ENCODE measurements around the gene GIMAP8. TPM values are rescaled to one million over a fixed set of nuclear protein-coding genes. Genes with fewer than 3 reads are reported as not detected.

The GIMAP8 gene
- total RNA-seq (1 to 10 TPM; 4.7 to 8.8 TPM), polyA plus RNA-seq (ENCODE audit: insufficient read length in 2 of 2) (1 to 10 TPM; 3.9 to 4.2 TPM)
- long read RNA-seq, donor 1, full-length matches to known transcripts, result 2 of 2 reads
- long read RNA-seq, donor 1, partial matches to known transcripts, result 0 of 2 reads
- long read RNA-seq, donor 1, other reads (novel, unspliced or antisense), result 0 of 2 reads
- long read RNA-seq, donor 2, result 0 reads
- long read RNA-seq, donor 3, result 0 reads
- long read RNA-seq, donor 4, full-length matches to known transcripts, result 1 of 1 reads
- long read RNA-seq, donor 4, partial matches to known transcripts, result 0 of 1 reads
- long read RNA-seq, donor 4, other reads (novel, unspliced or antisense), result 0 of 1 reads

GRCh38 chr7:150450491-150451001 is at the start of gene GIMAP8:
Gene GIMAP8, plus strand, starts transcription at chr7:150450630. Its CDS starts 16,069 bp downstream, at chr7:150466699.
- Histone ChIP-seq H3K4me3 (ENCODE audit: low read depth, low read length) (peak within 1 kb of the TSS; percentile 24), H3K27me3 (ENCODE audit: control insufficient read depth, insufficient read depth, low read length) (no peaks in the 10 kb centered on the region), H3K36me3 (ENCODE audit: control insufficient read depth, insufficient read depth, low read length) (no peaks in the 10 kb centered on the region), H3K9me3 (ENCODE audit: control insufficient read depth, insufficient read depth, low read length) (no peaks in the 10 kb centered on the region), H3K4me1 (ENCODE audit: control insufficient read depth, insufficient read depth, low read length) (peaks cover 13% of the 10 kb centered on the region), H3K27ac (ENCODE audit: low read depth, low read length) (peak within 1 kb of the TSS; percentile 19)
- no peak for DNase-seq (ENCODE audit: low read depth in 4 of 6, low spot score in 6 of 6)
- WGBS (ENCODE audit: insufficient coverage), result 71% methylated on average over 21 of the region's 22 CpGs

DNA sequence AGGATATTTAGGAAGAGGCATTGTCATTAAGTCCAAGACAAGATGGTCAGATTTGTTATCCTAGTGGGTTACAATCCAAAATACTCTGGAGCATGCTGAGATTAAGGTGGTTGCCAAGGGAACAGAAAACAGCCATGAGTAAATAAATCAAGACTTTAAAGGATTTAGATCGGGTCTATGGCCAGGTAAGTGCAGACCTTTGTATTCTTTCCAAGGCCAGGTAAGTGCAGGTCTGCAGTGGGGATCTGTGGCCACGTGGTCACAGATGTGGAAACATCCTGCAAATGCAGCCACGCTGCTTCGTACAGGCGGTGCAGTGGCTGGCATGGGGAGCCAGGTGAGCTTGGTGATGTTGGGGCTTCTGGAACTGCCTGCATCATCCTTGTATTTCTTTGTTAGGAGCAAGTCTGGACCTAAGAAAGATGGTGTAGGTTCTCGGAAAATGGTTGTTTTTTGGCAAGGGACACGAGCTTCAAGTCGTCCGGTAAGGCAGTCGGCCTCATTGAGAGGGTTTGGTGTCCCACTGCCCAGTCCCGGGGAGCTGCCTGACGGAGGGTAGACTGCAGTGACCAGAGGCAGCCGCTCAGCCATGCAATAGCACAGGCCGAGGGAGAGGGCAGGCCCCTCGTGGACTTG is 49.5 kb upstream of the GIMAP8 start:
- Histone ChIP-seq H3K27me3 (ENCODE audit: control insufficient read depth, insufficient read depth, low read length) (no peaks in the 10 kb centered on the region), H3K36me3 (ENCODE audit: control insufficient read depth, insufficient read depth, low read length) (peaks cover 43% of the 10 kb centered on the region), H3K4me3 (ENCODE audit: low read depth, low read length) (no peak overlapping the region), H3K9me3 (ENCODE audit: control insufficient read depth, insufficient read depth, low read length) (no peaks in the 10 kb centered on the region), H3K4me1 (ENCODE audit: control insufficient read depth, insufficient read depth, low read length) (peaks cover 53% of the 10 kb centered on the region), H3K27ac (ENCODE audit: low read depth, low read length) (no peak overlapping the region)
- 81% methylated on average over 14 of the region's 15 CpGs for WGBS (ENCODE audit: insufficient coverage)
- DNase-seq (ENCODE audit: low read depth in 4 of 6, low spot score in 6 of 6), result no peak

DNA sequence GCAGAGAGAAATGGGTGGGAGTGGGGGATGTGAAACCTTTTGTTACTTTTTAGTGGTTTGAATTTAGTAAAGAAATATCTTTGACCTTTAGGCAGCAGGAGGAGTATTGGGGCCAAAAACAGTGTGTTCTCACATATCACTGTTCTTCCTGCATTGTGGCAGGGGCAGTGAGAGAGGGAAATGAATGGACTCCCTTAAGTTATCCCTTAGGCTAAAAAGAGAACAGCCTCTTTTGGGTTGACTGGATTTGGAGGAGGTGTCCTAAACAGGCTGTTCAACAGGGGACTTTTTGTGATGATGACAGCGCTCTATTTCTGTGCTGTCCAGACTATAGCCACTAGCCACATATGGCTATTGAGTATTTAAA is 49.0 kb upstream of the GIMAP8 start:
- no peaks in the 10 kb centered on the region for H3K27me3 ChIP-seq (ENCODE audit: control insufficient read depth, insufficient read depth, low read length)
- H3K9me3 ChIP-seq (ENCODE audit: control insufficient read depth, insufficient read depth, low read length), result no peaks in the 10 kb centered on the region
- no CpG with 5 or more reads among the region's 1 CpG for WGBS (ENCODE audit: insufficient coverage)
- no peak for DNase-seq (ENCODE audit: low read depth in 4 of 6, low spot score in 6 of 6)
- no peak overlapping the region for H3K4me3 ChIP-seq (ENCODE audit: low read depth, low read length)
- peaks cover 55% of the 10 kb centered on the region for H3K4me1 ChIP-seq (ENCODE audit: control insufficient read depth, insufficient read depth, low read length)
- H3K27ac ChIP-seq (ENCODE audit: low read depth, low read length), result no peak overlapping the region
- H3K36me3 ChIP-seq (ENCODE audit: control insufficient read depth, insufficient read depth, low read length), result peaks cover 38% of the 10 kb centered on the region

GRCh38 chr7:150401861-150402631 is 48.4 kb upstream of the GIMAP8 start:
- Histone ChIP-seq H3K9me3 (ENCODE audit: control insufficient read depth, insufficient read depth, low read length) (no peaks in the 10 kb centered on the region), H3K27me3 (ENCODE audit: control insufficient read depth, insufficient read depth, low read length) (no peaks in the 10 kb centered on the region), H3K4me1 (ENCODE audit: control insufficient read depth, insufficient read depth, low read length) (peaks cover 60% of the 10 kb centered on the region), H3K4me3 (ENCODE audit: low read depth, low read length) (no peak overlapping the region), H3K36me3 (ENCODE audit: control insufficient read depth, insufficient read depth, low read length) (peaks cover 33% of the 10 kb centered on the region), H3K27ac (ENCODE audit: low read depth, low read length) (peak overlapping the region; percentile 6)
- DNase-seq (ENCODE audit: low read depth in 4 of 6, low spot score in 6 of 6), result peak in 1 of 6 donors; percentile 57
- WGBS (ENCODE audit: insufficient coverage), result 46% methylated on average over 4 of the region's 7 CpGs

DNA sequence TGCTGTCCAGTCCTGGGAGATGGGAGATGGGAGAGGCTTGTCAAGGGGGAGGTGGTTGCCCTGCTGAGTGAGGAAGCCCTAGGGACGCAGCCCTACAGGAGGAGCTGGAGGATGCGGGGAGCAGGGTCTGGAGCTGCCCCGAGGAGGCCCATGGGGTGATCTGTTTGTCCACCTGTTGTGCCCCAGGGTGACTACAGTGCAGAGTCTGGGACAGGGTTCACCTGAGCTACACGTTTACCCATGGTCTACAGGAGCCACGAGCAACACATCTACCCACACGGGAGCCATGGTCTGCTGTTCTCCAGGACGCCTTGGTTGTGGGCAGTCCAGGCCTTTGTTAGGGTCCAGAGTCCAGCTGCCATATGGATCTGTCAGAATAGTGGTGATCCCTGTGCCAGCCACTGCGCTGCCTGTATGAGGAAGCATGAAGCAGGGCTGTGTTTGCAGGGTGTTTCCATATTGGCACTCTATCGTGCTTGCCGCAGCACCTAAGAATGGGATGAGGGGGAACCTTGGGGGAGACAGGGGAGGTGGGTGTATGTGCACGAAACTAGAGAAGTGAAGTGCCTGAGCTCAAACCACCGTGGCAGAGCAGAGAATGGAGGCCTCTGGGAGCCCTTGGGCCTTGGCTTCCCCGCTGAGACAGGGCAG is 47.6 kb upstream of the GIMAP8 start:
- Histone ChIP-seq H3K27me3 (ENCODE audit: control insufficient read depth, insufficient read depth, low read length) (no peaks in the 10 kb centered on the region), H3K36me3 (ENCODE audit: control insufficient read depth, insufficient read depth, low read length) (peaks cover 30% of the 10 kb centered on the region), H3K27ac (ENCODE audit: low read depth, low read length) (peak overlapping the region; percentile 6), H3K4me1 (ENCODE audit: control insufficient read depth, insufficient read depth, low read length) (peaks cover 63% of the 10 kb centered on the region), H3K9me3 (ENCODE audit: control insufficient read depth, insufficient read depth, low read length) (no peaks in the 10 kb centered on the region), H3K4me3 (ENCODE audit: low read depth, low read length) (no peak overlapping the region)
- 78% methylated on average over 10 of the region's 13 CpGs for WGBS (ENCODE audit: insufficient coverage)
- no peak for DNase-seq (ENCODE audit: low read depth in 4 of 6, low spot score in 6 of 6)

- DNase-seq (ENCODE audit: low read depth in 4 of 6, low spot score in 6 of 6), result no peak
- Histone ChIP-seq H3K36me3 (ENCODE audit: control insufficient read depth, insufficient read depth, low read length) (peaks cover 30% of the 10 kb centered on the region), H3K4me3 (ENCODE audit: low read depth, low read length) (no peak overlapping the region), H3K27me3 (ENCODE audit: control insufficient read depth, insufficient read depth, low read length) (no peaks in the 10 kb centered on the region), H3K9me3 (ENCODE audit: control insufficient read depth, insufficient read depth, low read length) (no peaks in the 10 kb centered on the region), H3K27ac (ENCODE audit: low read depth, low read length) (no peak overlapping the region), H3K4me1 (ENCODE audit: control insufficient read depth, insufficient read depth, low read length) (peaks cover 57% of the 10 kb centered on the region)
- WGBS (ENCODE audit: insufficient coverage), result 70% methylated on average over 9 of the region's 13 CpGs
Observed at GRCh38 chr7:150403376-150404171, 46.9 kb upstream of the GIMAP8 start.

DNA sequence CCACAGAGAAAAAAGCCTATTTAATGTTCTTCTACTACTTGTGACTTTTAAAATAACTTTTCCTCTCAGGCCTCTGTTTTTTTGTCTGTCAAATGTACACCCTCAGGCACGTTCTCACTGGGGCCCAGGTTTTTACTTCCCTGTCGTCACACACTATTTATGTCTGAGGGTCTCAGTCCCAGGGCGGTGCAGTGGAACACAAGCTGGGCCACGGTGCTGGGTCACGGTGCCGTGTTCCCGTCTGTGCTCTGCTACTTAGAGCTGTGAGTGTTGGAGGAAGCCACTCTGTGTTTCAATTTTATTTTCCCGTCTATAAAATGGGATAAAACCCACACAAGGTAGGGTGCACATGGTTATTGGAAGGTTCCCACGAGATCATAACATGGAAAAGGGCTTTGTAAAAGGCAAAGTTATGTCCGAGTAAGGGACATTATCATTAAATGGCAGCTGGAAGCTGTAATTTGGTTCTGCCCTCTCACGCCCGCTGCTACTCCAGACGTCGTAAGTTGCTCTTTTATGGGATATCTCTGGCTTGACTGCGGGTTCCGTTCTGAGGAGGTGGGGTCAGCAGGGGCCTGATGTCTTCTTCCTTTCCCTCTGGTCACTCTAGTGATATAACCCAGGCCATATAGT is 46.1 kb upstream of the GIMAP8 start:
- Histone ChIP-seq H3K27ac (ENCODE audit: low read depth, low read length) (peak overlapping the region; percentile 91), H3K27me3 (ENCODE audit: control insufficient read depth, insufficient read depth, low read length) (no peaks in the 10 kb centered on the region), H3K4me1 (ENCODE audit: control insufficient read depth, insufficient read depth, low read length) (peaks cover 53% of the 10 kb centered on the region), H3K36me3 (ENCODE audit: control insufficient read depth, insufficient read depth, low read length) (peaks cover 29% of the 10 kb centered on the region), H3K4me3 (ENCODE audit: low read depth, low read length) (peak overlapping the region; percentile 71), H3K9me3 (ENCODE audit: control insufficient read depth, insufficient read depth, low read length) (no peaks in the 10 kb centered on the region)
- DNase-seq (ENCODE audit: low read depth in 4 of 6, low spot score in 6 of 6), result no peak
- 52% methylated on average over 3 of the region's 16 CpGs for WGBS (ENCODE audit: insufficient coverage)

DNA sequence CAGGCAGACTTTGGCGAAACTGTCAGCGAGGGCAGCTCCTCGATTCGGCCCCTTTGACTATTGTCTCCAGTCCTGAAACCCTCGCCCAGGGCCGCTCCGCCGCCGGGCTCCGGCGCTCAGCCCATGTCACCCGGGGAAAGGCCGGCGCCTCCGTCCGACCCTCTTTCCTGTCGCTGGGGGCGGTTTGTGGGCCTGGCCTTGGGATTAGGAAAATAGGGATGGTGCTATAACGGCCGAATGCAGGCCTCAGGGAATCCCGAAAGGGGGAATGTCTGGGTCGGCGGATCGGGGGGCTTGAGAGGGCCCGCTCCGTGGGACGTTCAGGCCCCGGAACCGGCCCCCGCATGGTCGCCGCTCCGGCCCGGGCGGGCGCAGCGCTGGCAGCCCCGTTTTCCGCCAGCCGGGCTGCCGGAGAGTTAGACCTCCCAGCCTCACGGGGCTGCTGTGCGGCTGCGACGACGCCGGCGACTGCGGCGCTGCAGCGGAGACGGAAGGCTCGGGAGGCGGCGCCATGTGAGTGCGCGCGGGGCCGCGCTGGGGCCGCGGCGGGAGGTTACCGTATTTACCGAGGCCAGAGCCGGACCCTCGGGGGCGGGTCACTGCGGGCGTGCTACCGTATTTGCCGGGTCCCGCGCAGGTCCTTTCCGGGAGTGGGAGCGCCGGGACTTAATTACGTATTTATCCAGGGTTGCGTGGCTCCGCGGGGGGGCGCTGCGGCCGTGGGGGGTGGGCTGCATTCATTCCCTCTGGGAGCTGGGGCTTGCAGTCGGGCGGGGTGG is 45.4 kb upstream of the GIMAP8 start:
- no peaks in the 10 kb centered on the region for H3K27me3 ChIP-seq (ENCODE audit: control insufficient read depth, insufficient read depth, low read length)
- under 1% methylated on average over 86 of the region's 86 CpGs for WGBS (ENCODE audit: insufficient coverage)
- peak overlapping the region; percentile 91 for H3K27ac ChIP-seq (ENCODE audit: low read depth, low read length)
- H3K4me1 ChIP-seq (ENCODE audit: control insufficient read depth, insufficient read depth, low read length), result peaks cover 47% of the 10 kb centered on the region
- peak overlapping the region; percentile 71 for H3K4me3 ChIP-seq (ENCODE audit: low read depth, low read length)
- peak in 5 of 6 donors; percentile 69 to 95 (median 79) for DNase-seq (ENCODE audit: low read depth in 4 of 6, low spot score in 6 of 6)
- H3K9me3 ChIP-seq (ENCODE audit: control insufficient read depth, insufficient read depth, low read length), result no peaks in the 10 kb centered on the region
- H3K36me3 ChIP-seq (ENCODE audit: control insufficient read depth, insufficient read depth, low read length), result peaks cover 32% of the 10 kb centered on the region
